IMR-90 (cell line): ENCODE measurements around the gene NPTX1. TPM values are rescaled to one million over a fixed set of nuclear protein-coding genes. Genes with fewer than 3 reads are reported as not detected.

Experiments
- ATAC-seq: fragments of 200-7000 bp; cut with Tn5 transposase; 2 replicates; pipeline ENCODE4 v1.9.1; 2020; ENCODE audit warnings: low read depth, mild to moderate bottlenecking, moderate library complexity
- BruUV-seq: library from RNA; stranded (reverse); fragments of 400-500 nt; replicated peaks from 2 replicates; lab custom pipeline; 2021; lab: Mats Ljungman, UMichigan
- CTCF ChIA-PET: fragments of 300-600 bp; formaldehyde crosslinking; extraction: SDS; loops from one replicate; lab custom pipeline; 2021; ENCODE audit warnings: antibody characterized with exemption; lab: Yijun Ruan, JAX
- POLR2A ChIA-PET: fragments of 300-600 bp; sonication (Branson Sonifier 250); formaldehyde crosslinking; loops from one replicate; lab custom pipeline; 2022; ENCODE audit warnings: antibody characterized with exemption; ENCODE audit not compliant: unreplicated experiment; lab: Charles Lee
- DNase-seq: peaks from one replicate; pipeline ENCODE4 v3.0.0; 2013
- H2AFZ ChIP-seq: replicated peaks from 2 replicates; pipeline ENCODE3; 2013; ENCODE audit warnings: low read length, mild to moderate bottlenecking; ENCODE audit not compliant: poor library complexity
- H2AK5ac ChIP-seq: 2 replicates; pipeline ENCODE4 v1.6.1; 2013; ENCODE audit warnings: low read depth, low read length, inconsistent platforms
- H2AK9ac ChIP-seq: replicated peaks from 2 replicates; pipeline ENCODE3; 2013; ENCODE audit warnings: mild to moderate bottlenecking, low read depth, low read length, moderate library complexity; ENCODE audit not compliant: poor library complexity
- H2BK120ac ChIP-seq: 2 replicates; pipeline ENCODE4 v1.6.1; 2013; ENCODE audit warnings: low read depth, low read length, inconsistent platforms
- H2BK15ac ChIP-seq: 3 replicates; pipeline ENCODE4 v1.6.1; 2013; ENCODE audit warnings: low read depth, low read length, inconsistent platforms
- H2BK20ac ChIP-seq: 2 replicates; pipeline ENCODE4 v1.6.1; 2013; ENCODE audit warnings: low read depth, mild to moderate bottlenecking, inconsistent platforms, low read length, moderate library complexity
- H2BK5ac ChIP-seq: 2 replicates; pipeline ENCODE4 v1.6.1; 2013; ENCODE audit warnings: mild to moderate bottlenecking, low read depth, low read length, inconsistent platforms; ENCODE audit not compliant: poor library complexity, severe bottlenecking
- H3K14ac ChIP-seq: replicated peaks from 2 replicates; pipeline ENCODE4 v1.6.1; 2013; ENCODE audit warnings: low read depth, low read length, inconsistent platforms
- H3K18ac ChIP-seq: 2 replicates; pipeline ENCODE4 v1.6.1; 2013; ENCODE audit warnings: low read depth, low read length, control low read depth
- H3K23ac ChIP-seq: 2 replicates; pipeline ENCODE4 v1.6.1; 2013; ENCODE audit warnings: low read depth, low read length, inconsistent platforms
- H3K27ac ChIP-seq: 2 replicates; pipeline ENCODE4 v1.5.1; 2013; ENCODE audit warnings: mild to moderate bottlenecking, control low read depth, low read length; ENCODE audit not compliant: insufficient read depth
- H3K27me3 ChIP-seq: 2 replicates; pipeline ENCODE4 v1.6.1; 2013; ENCODE audit warnings: low read length; ENCODE audit not compliant: control insufficient read depth, insufficient read depth
- H3K36me3 ChIP-seq: 2 replicates; pipeline ENCODE4 v1.6.1; 2013; ENCODE audit warnings: low read length, mixed read lengths; ENCODE audit not compliant: control insufficient read depth, insufficient read depth
- H3K4ac ChIP-seq: 2 replicates; pipeline ENCODE4 v1.6.1; 2013; ENCODE audit warnings: low read depth, low read length, inconsistent platforms
- H3K4me1 ChIP-seq: 2 replicates; pipeline ENCODE4 v1.6.1; 2013; ENCODE audit warnings: low read length, mixed read lengths; ENCODE audit not compliant: control insufficient read depth, insufficient read depth
- H3K4me2 ChIP-seq: 2 replicates; pipeline ENCODE4 v1.6.1; 2013; ENCODE audit warnings: low read depth, mild to moderate bottlenecking, control low read depth, low read length, moderate library complexity
- H3K4me3 ChIP-seq: 2 replicates; pipeline ENCODE4 v1.5.1; 2013; ENCODE audit warnings: low read depth, mild to moderate bottlenecking, control low read depth, low read length, moderate library complexity; ENCODE audit not compliant: insufficient read depth
- H3K56ac ChIP-seq: 2 replicates; pipeline ENCODE4 v1.6.1; 2013; ENCODE audit warnings: low read length, inconsistent platforms; ENCODE audit not compliant: insufficient read depth; ENCODE audit errors: extremely low read depth
- H3K79me1 ChIP-seq, 2 experiments: 2 replicates each; pipeline ENCODE4 v1.6.1; 2013; ENCODE audit warnings: low read length in 2 of 2, inconsistent platforms in 1 of 2, low read depth in 1 of 2
- H3K9ac ChIP-seq: 2 replicates; pipeline ENCODE4 v1.6.1; 2013; ENCODE audit warnings: low read depth, low read length, control low read depth
- H3K9me1 ChIP-seq: 2 replicates; pipeline ENCODE4 v1.6.1; 2013; ENCODE audit warnings: low read length, inconsistent platforms; ENCODE audit not compliant: insufficient read depth
- H3K9me3 ChIP-seq: 2 replicates; pipeline ENCODE4 v1.6.1; 2013; ENCODE audit warnings: low read length; ENCODE audit not compliant: control insufficient read depth, insufficient read depth
- H4K20me1 ChIP-seq: 2 replicates; pipeline ENCODE4 v1.6.1; 2013; ENCODE audit warnings: low read length, inconsistent platforms; ENCODE audit not compliant: insufficient read depth
- H4K5ac ChIP-seq: 2 replicates; pipeline ENCODE4 v1.6.1; 2013; ENCODE audit warnings: mild to moderate bottlenecking, low read depth, low read length, control low read depth
- H4K8ac ChIP-seq, 2 experiments: 2 replicates each; pipeline ENCODE4 v1.6.1; 2013; ENCODE audit warnings: low read depth in 2 of 2, low read length in 2 of 2, control low read depth in 1 of 2, inconsistent platforms in 1 of 2
- H4K91ac ChIP-seq: 2 replicates; pipeline ENCODE4 v1.6.1; 2013; ENCODE audit warnings: low read depth, low read length, inconsistent platforms; ENCODE audit not compliant: insufficient read depth
- BHLHE40 ChIP-seq: fragments of 150-350 bp; IDR thresholded peaks from 2 replicates; pipeline ENCODE4 v1.6.1; 2016; ENCODE audit warnings: mild to moderate bottlenecking, low read depth, low read length
- CEBPB ChIP-seq: IDR thresholded peaks from 2 replicates; pipeline ENCODE4 v1.6.1; 2012; ENCODE audit warnings: low read depth, low read length, improper control_type of control experiment
- CHD1 ChIP-seq: IDR thresholded peaks from 2 replicates; pipeline ENCODE4 v1.6.1; 2012; ENCODE audit warnings: low read depth, low read length, improper control_type of control experiment
- FOS ChIP-seq: fragments of 150-350 bp; IDR thresholded peaks from 2 replicates; pipeline ENCODE4 v1.6.1; 2016; ENCODE audit warnings: low read depth, low read length
- MAFK ChIP-seq: IDR thresholded peaks from 2 replicates; pipeline ENCODE4 v1.6.1; 2012; ENCODE audit warnings: low read depth, low read length, improper control_type of control experiment
- MAZ ChIP-seq: IDR thresholded peaks from 2 replicates; pipeline ENCODE4 v1.6.1; 2012; ENCODE audit warnings: low read depth, mild to moderate bottlenecking, low read length, improper control_type of control experiment, moderate library complexity, borderline replicate concordance
- MXI1 ChIP-seq: IDR thresholded peaks from 2 replicates; pipeline ENCODE4 v1.6.1; 2012; ENCODE audit warnings: low read depth, mild to moderate bottlenecking, low read length, moderate library complexity, borderline replicate concordance
- NFE2L2 ChIP-seq: fragments of 150-350 bp; IDR thresholded peaks from 2 replicates; pipeline ENCODE4 v1.6.1; 2016; ENCODE audit warnings: low read depth, mild to moderate bottlenecking, low read length
- POLR2A ChIP-seq: IDR thresholded peaks from 2 replicates; pipeline ENCODE4 v1.6.1; 2012; ENCODE audit warnings: mild to moderate bottlenecking, low read depth, low read length
- RAD21 ChIP-seq: IDR thresholded peaks from 2 replicates; pipeline ENCODE4 v1.6.1; 2012; ENCODE audit warnings: low read length, improper control_type of control experiment
- RCOR1 ChIP-seq: IDR thresholded peaks from 2 replicates; pipeline ENCODE4 v1.6.1; 2012; ENCODE audit warnings: mild to moderate bottlenecking, low read length, improper control_type of control experiment; ENCODE audit not compliant: insufficient replicate concordance
- RFX5 ChIP-seq: IDR thresholded peaks from 2 replicates; pipeline ENCODE4 v1.8.0; 2012; ENCODE audit warnings: low read depth, mild to moderate bottlenecking, low read length, moderate library complexity
- SMC3 ChIP-seq: fragments of 150-350 bp; IDR thresholded peaks from 2 replicates; pipeline ENCODE4 v1.6.1; 2016; ENCODE audit warnings: low read depth, mild to moderate bottlenecking, antibody characterized with exemption, low read length, moderate library complexity
- WGBS, 2 experiments: methylation state at CpG; one replicate each; pipeline versions ENCODE4 v1.1.5 to v1.1.7; 2013; ENCODE audit warnings: missing lambda C conversion rate in 2 of 2; ENCODE audit not compliant: insufficient read length in 1 of 2; ENCODE audit errors: extremely low coverage in 2 of 2; 5-methylcytosine and 5-hydroxymethylcytosine counted together
- dilution Hi-C: fragments of 300-500 bp; cut with HindIII; formaldehyde crosslinking; loops from one replicate; pipeline ENCODE4 v1.14.3; 2018; ENCODE audit warnings: low sequenced_read_pairs; ENCODE audit not compliant: unreplicated experiment
- in situ Hi-C: fragments of 300-500 bp; cut with MboI; formaldehyde crosslinking; loops from 3 replicates; pipeline ENCODE4 v1.14.3; 2019; ENCODE audit warnings: low sequenced_read_pairs, inconsistent platforms, mixed read lengths
- intact Hi-C: fragments of 100-400 bp; cut with micrococcal nuclease; formaldehyde crosslinking; loops from 2 replicates; pipeline ENCODE4 v1.10.0; 2022
- polyA plus RNA-seq, 3 experiments: library from polyadenylated mRNA; depleted of rRNA; stranded (reverse); fragments of >200 nt; gene quantifications; 2 replicates each; pipeline ENCODE4 v1.2.3, GENCODE V29; 2012; ENCODE audit warnings: low replicate concordance in 1 of 3
- total RNA-seq: library from RNA; depleted of rRNA; stranded (reverse); fragments of >200 nt; gene quantifications from 2 replicates; pipeline ENCODE4 v1.2.3, GENCODE V29; 2012
- TF ChIP-seq, protein P1 (sequence below): conservative IDR thresholded peaks from 2 replicates; pipeline ENCODE4 v1.5.1; 2012; ENCODE audit warnings: mild to moderate bottlenecking, low read depth, low read length, improper control_type of control experiment
- TF ChIP-seq, protein P2 (sequence below): fragments of 150-350 bp; IDR thresholded peaks from 2 replicates; pipeline ENCODE4 v1.6.1; 2017; ENCODE audit warnings: mild to moderate bottlenecking, antibody characterized with exemption, low read length, low read depth
- TF ChIP-seq, protein P3 (sequence below): fragments of 150-350 bp; IDR thresholded peaks from 2 replicates; pipeline ENCODE4 v1.6.1; 2016; ENCODE audit warnings: low read depth, mild to moderate bottlenecking, low read length, moderate library complexity, borderline replicate concordance

NPTX1 gene
- total and polyA plus RNA-seq, 2 of the 4 experiments (the other 2 are of a cell fraction): 20.8 to 39.5 TPM

DNA sequence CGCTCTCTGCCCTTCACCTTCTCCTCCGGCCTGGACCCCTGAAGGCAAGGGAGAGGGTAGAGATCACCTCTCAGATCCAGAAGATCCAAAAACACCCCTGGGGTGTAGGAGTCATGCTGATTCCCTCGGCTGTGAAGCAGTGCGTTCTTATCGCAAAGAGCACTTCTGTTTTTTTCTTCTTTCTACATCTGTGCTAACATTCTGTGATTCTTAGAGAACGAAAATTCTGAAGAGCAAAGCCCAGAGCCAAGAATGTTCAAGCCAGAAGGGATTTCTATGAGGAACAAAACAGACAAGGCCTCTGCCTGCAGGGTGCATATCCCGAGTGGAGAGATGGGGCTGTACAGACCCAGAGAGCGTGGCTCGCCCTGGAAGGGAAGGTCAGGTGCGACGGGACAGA, 17.2 kb downstream of the NPTX1 start:
- peaks cover 10% of the 10 kb centered on the region for H3K9me1 ChIP-seq
- H4K8ac ChIP-seq: no peak overlapping the region
- no peak overlapping the region for H3K23ac ChIP-seq
- H3K9me3 ChIP-seq: no peaks in the 10 kb centered on the region
- no peak overlapping the region for H2AFZ ChIP-seq
- no peaks in the 10 kb centered on the region; the same call in 1 of the 2 replicates for H3K4me1 ChIP-seq
- H3K14ac ChIP-seq: no peak overlapping the region
- no peak overlapping the region for H3K18ac ChIP-seq
- no peak overlapping the region for H2BK120ac ChIP-seq
- peaks cover 23% of the 10 kb centered on the region; the same call in 1 of the 2 replicates for H3K27me3 ChIP-seq
- H3K4ac ChIP-seq: no peak overlapping the region
- peaks cover 2 to 10% of the 10 kb centered on the region in 2 experiments; a peak in 3 of 4 replicates for H3K79me1 ChIP-seq
- no CpG with 5 or more reads among the region's 11 CpGs for WGBS, 2 experiments
- no peaks in the 10 kb centered on the region for H3K36me3 ChIP-seq
- DNase-seq (no peak), ATAC-seq (no peak)
- H2BK15ac ChIP-seq: no peak overlapping the region
- no peak overlapping the region for H3K27ac ChIP-seq
- ChIA-PET CTCF (no interaction called here), POLR2A (no interaction called here)
- H4K91ac ChIP-seq: no peak overlapping the region
- no peaks in the 10 kb centered on the region; the same call in 1 of the 2 replicates for H4K20me1 ChIP-seq
- no peak overlapping the region for H3K4me3 ChIP-seq
- no peak overlapping the region for H2BK20ac ChIP-seq
- H3K56ac ChIP-seq: no peak overlapping the region
- no peak overlapping the region for H2AK9ac ChIP-seq
- in situ Hi-C loops: no loop called here
- no peak overlapping the region for H2AK5ac ChIP-seq
- TF ChIP-seq NFE2L2 (no peak), RFX5 (no peak), FOS (no peak), BHLHE40 (no peak), MAZ (no peak), MXI1 (no peak), RCOR1 (no peak), RAD21 (no peak), POLR2A (no peak), CHD1 (no peak), MAFK (no peak), CEBPB (no peak), SMC3 (no peak)
- TF ChIP-seq, protein P1, sequence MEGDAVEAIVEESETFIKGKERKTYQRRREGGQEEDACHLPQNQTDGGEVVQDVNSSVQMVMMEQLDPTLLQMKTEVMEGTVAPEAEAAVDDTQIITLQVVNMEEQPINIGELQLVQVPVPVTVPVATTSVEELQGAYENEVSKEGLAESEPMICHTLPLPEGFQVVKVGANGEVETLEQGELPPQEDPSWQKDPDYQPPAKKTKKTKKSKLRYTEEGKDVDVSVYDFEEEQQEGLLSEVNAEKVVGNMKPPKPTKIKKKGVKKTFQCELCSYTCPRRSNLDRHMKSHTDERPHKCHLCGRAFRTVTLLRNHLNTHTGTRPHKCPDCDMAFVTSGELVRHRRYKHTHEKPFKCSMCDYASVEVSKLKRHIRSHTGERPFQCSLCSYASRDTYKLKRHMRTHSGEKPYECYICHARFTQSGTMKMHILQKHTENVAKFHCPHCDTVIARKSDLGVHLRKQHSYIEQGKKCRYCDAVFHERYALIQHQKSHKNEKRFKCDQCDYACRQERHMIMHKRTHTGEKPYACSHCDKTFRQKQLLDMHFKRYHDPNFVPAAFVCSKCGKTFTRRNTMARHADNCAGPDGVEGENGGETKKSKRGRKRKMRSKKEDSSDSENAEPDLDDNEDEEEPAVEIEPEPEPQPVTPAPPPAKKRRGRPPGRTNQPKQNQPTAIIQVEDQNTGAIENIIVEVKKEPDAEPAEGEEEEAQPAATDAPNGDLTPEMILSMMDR: no peak
- TF ChIP-seq, protein P2, sequence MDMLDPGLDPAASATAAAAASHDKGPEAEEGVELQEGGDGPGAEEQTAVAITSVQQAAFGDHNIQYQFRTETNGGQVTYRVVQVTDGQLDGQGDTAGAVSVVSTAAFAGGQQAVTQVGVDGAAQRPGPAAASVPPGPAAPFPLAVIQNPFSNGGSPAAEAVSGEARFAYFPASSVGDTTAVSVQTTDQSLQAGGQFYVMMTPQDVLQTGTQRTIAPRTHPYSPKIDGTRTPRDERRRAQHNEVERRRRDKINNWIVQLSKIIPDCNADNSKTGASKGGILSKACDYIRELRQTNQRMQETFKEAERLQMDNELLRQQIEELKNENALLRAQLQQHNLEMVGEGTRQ: no peak
- TF ChIP-seq, protein P3, sequence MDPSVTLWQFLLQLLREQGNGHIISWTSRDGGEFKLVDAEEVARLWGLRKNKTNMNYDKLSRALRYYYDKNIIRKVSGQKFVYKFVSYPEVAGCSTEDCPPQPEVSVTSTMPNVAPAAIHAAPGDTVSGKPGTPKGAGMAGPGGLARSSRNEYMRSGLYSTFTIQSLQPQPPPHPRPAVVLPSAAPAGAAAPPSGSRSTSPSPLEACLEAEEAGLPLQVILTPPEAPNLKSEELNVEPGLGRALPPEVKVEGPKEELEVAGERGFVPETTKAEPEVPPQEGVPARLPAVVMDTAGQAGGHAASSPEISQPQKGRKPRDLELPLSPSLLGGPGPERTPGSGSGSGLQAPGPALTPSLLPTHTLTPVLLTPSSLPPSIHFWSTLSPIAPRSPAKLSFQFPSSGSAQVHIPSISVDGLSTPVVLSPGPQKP: no peak
- no peak overlapping the region for H3K4me2 ChIP-seq
- dilution Hi-C loops: no loop called here
- BruUV-seq: no TSS peak
- H4K5ac ChIP-seq: no peak overlapping the region
- intact Hi-C loops: no loop called here
- no peak overlapping the region for H3K9ac ChIP-seq
- no peak overlapping the region for H2BK5ac ChIP-seq
